GM06990 (cell line): ENCODE data around the gene SPATA25.

Experiments used
- DNase-seq: peaks from one replicate; pipeline ENCODE4 v3.0.0-alpha.2; 2011; ENCODE audit not compliant: insufficient read length; ENCODE audit errors: extremely low read depth
- H3K27me3 ChIP-seq: replicated peaks from 2 replicates; pipeline ENCODE4 v1.6.0; 2011; ENCODE audit warnings: low read length; ENCODE audit not compliant: control insufficient read depth, insufficient read depth
- H3K36me3 ChIP-seq: 2 replicates; pipeline ENCODE4 v1.5.1; 2011; ENCODE audit warnings: low read length; ENCODE audit not compliant: control insufficient read depth, insufficient read depth
- H3K4me3 ChIP-seq: replicated peaks from 2 replicates; pipeline ENCODE4 v1.5.1; 2011; ENCODE audit warnings: low read depth, mild to moderate bottlenecking, control low read depth, low read length
- TF ChIP-seq, protein P1 (sequence below): IDR thresholded peaks from 2 replicates; pipeline ENCODE4 v1.5.1; 2011; ENCODE audit warnings: low read length, control low read depth, mild to moderate bottlenecking, inconsistent platforms; ENCODE audit not compliant: insufficient read depth, poor library complexity, severe bottlenecking

The SPATA25 gene

DNA sequence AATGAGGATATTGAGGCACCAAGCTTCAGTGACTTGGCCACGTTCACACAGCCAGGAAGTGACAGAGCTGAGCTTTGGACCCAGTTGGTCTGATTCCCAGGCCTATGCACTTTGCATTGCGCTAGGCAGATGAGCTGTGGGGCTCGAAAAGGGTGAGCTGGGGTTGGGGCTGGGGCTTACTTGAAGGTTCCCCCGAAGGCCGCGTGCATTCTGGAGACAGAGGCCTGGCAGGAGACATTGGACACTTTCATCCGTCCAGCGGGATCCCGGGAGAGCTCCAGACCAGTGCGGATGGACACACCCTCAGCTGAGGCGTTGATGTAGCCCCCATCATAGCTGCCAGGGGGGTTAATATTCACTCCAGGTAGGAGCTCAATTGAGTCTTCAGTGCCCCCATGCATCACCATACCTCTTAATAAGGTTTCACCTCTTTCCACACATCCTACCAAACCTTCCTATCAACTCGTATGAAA is 21.9 kb upstream of the SPATA25 start:
- TF ChIP-seq, protein P1, sequence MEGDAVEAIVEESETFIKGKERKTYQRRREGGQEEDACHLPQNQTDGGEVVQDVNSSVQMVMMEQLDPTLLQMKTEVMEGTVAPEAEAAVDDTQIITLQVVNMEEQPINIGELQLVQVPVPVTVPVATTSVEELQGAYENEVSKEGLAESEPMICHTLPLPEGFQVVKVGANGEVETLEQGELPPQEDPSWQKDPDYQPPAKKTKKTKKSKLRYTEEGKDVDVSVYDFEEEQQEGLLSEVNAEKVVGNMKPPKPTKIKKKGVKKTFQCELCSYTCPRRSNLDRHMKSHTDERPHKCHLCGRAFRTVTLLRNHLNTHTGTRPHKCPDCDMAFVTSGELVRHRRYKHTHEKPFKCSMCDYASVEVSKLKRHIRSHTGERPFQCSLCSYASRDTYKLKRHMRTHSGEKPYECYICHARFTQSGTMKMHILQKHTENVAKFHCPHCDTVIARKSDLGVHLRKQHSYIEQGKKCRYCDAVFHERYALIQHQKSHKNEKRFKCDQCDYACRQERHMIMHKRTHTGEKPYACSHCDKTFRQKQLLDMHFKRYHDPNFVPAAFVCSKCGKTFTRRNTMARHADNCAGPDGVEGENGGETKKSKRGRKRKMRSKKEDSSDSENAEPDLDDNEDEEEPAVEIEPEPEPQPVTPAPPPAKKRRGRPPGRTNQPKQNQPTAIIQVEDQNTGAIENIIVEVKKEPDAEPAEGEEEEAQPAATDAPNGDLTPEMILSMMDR: no peak
- H3K36me3 ChIP-seq: no peaks in the 10 kb centered on the region; the same call in 1 of the 2 replicates
- H3K27me3 ChIP-seq: no peaks in the 10 kb centered on the region
- no peak for DNase-seq
- no peak overlapping the region for H3K4me3 ChIP-seq

DNA sequence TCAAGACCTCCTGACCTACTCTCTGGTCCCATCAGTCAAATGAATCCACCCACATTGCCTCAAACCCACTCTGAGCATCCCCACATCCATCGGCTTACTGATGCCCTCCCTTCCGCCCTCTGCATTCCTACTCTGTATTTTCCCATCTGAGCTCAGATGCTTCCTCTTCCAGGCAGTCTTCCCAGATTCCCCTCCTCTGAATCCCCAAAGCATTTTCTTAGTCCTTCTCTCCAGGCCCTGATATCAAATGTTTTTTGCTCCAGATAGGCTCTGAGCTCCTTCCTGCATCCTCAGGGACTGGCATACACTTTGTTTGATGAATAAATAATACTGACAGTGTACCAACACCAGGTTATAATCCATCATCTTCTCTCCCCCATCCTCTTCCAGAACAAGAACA is 20.7 kb upstream of the SPATA25 start:
- Histone ChIP-seq H3K4me3 (no peak overlapping the region), H3K36me3 (no peaks in the 10 kb centered on the region; the same call in 1 of the 2 replicates), H3K27me3 (no peaks in the 10 kb centered on the region)
- TF ChIP-seq, protein P1: no peak
- no peak for DNase-seq

DNA sequence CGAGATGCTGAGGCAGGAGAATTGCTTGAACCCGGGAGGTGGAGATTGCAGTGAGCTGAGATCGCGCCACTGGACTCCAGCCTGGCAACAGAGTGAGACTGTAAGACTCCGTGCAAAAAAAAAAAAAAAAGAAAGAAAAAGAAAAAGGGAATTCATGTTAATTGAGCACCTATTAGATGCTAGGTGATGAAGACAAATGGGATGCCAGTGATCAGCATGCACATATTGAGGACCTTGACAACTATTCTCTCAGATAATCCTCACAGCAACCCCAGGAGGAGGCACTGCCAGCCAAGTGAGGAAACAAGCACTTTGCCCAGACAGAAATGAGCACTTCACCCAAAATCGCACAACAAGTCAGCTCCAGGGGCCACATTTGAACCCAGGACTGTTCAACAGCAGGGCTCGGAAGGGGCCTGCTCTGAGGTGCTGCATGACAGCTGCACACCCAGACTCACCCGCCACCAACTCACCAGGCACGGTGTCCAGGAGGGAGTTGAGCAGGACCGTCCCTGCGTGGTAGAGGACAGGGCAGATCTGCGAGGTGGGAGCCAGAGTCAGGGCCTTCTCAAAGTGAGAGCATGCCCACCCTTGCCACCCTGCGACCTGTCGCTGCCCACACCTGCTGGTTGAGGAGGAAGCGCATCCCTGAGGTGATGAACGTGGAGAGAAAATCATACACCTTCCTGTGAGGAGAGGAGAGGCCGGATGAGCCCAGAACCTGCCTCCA is 20.0 kb upstream of the SPATA25 start:
- TF ChIP-seq, protein P1: no peak
- H3K4me3 ChIP-seq: no peak overlapping the region
- no peaks in the 10 kb centered on the region for H3K27me3 ChIP-seq
- no peak for DNase-seq
- H3K36me3 ChIP-seq: no peaks in the 10 kb centered on the region; the same call in 1 of the 2 replicates

DNA sequence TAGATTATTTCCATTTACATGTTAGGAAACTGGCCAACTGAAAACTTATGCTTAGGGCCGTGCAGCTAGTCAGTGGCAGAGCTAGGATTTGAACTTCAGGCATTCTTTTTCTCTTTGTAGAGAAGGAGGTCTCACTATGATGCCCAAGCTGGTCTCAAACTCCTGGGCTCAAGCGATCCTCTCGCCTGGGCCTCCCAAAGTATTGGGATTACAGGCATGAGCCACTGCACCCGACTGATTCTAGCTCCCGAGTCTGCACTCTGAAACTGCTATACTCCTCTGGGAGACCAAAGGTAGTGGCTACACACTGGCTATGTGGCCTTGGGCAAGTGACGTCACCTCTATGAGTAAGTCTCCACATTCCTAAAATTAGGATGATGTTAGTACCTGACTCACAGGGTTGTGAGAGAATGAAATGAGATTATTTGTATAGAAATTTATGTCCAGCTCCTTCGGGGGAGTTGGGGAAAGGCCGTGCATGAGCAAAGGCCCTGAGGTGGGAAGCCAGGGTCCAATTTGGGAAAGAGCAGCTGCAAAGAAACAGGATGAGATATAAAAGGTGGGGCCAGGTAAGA is 18.2 kb upstream of the SPATA25 start:
- Histone ChIP-seq H3K27me3 (no peaks in the 10 kb centered on the region), H3K36me3 (no peaks in the 10 kb centered on the region; the same call in 1 of the 2 replicates), H3K4me3 (no peak overlapping the region)
- TF ChIP-seq, protein P1: no peak
- DNase-seq: no peak

DNA sequence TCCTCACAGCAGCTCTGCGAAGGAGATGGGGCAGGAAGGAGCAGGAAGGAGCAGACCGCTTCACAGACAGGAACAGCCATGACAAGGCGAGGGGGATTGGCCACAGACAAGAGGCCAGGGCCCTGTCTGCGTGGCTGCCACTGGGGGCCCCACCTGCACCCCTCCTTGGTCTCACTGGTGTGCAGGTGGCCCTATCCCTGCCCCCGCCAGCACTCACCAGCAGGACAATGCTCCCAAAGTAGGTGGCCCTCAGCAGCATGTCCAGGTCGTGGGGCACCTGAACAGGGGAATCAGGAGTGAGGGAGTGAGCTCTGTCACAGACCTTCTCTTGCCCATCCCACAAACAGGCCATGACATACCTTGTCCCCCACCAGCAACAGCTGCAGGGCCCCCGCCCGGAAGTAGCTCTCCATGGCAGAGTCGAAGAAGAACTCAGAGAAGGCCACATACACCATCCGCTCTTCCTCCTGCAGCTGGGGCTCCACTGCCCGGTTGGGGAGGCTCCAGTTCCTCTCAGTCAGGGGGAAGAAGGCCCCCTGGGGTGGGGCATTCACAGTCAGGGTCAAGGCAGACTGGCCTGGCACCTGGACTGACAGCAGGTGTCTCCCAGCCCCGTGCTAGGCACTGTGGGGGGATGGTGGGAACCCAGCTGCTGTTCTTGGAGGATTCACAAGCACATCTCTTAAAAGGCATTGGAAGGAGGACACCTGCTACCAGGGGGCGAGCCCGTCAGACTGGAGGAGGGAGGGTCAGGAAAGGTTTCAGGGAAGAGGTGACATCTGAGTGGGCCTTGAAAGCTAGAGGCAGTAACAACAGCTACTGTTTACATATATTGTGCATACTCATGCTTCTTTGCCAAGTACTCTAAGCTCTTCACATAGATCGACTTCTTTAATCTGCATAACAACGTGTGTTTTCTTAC is 17.4 kb upstream of the SPATA25 start:
- Histone ChIP-seq H3K4me3 (no peak overlapping the region), H3K36me3 (peaks cover under 1% of the 10 kb centered on the region; the same call in 1 of the 2 replicates), H3K27me3 (no peaks in the 10 kb centered on the region)
- TF ChIP-seq, protein P1: no peak
- no peak for DNase-seq
